HG03575 (cell line): ENCODE data around the gene TRIM49B.
"Not testable (repeated sequence)": the region's sequence is repeated elsewhere in the genome, so short reads cannot be mapped to it uniquely, and the experiment has no call there.

Experiments
- ATAC-seq: cut with Tn5 transposase; IDR thresholded peaks from one replicate; pipeline ENCODE4 v1.9.1; 2021; ENCODE audit not compliant: unreplicated experiment, insufficient number of reproducible peaks, low FRiP score; ENCODE audit errors: extremely low read depth

TRIM49B gene, protein sequence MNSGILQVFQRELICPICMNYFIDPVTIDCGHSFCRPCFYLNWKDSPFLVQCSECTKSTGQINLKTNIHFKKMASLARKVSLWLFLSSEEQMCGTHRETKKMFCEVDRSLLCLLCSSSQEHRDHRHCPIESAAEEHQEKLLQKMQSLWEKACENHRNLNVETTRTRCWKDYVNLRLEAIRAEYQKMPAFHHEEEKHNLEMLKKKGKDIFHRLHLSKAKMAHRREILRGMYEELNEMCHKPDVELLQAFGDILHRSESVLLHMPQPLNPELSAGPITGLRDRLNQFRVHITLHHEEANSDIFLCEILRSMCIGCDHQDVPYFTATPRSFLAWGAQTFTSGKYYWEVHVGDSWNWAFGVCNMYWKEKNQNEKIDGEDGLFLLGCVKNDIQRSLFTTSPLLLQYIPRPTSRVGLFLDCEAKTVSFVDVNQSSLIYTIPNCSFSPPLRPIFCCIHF

DNA sequence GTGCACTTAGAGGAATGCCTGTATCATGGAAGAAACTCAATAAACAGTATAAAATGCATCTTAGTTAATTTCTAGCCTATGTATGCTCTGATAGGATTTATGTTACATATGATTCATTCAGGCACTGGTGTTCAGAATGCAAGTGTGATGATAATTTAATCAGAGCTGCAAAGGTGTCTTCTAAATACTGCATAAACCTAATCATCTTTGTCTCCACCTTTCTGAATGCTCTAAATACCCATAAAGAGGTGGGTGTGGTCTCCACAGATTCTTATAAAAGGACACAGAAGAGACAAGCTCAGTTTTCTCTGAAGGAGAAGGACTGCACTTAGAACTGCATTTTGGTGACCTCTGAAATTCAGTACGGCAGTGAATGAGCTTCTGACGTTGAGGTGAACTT is at the start of gene TRIM49B:
Gene TRIM49B (plus strand): TSS at position 301 of the 400 bp plus-strand sequence. CDS start 2,777 bp downstream, outside the sequence.
- not testable (repeated sequence) for ATAC-seq

DNA sequence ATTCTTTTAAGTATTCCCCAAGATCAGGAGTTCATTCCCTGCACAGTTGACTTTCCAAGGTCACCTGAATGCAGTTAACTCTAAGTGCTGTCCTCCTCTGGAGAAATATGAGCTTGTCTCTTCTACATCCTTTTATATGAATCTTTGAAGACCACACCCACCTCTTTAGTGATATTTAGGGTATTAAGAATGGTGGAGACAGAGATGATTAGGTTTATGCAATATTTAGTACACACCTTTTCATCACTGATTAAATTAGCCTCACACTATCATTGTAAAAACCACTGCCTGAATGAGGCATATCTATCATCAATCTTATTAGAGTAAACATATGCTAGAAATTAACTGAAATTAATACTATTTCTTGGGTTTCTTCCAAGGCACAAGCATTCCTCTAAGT is 44.8 kb upstream of the TRIM49B start, which contains the start of gene TRIM51G:
Gene TRIM51G (minus strand): TSS at position 101 of the 400 bp plus-strand sequence. CDS start 2,190 bp downstream, outside the sequence.
- ATAC-seq, result not testable (repeated sequence)

- ATAC-seq, result not testable (repeated sequence)
These were observed 19.6 kb downstream of the TRIM49B start for GRCh38 chr11:49048229-49048628.

DNA sequence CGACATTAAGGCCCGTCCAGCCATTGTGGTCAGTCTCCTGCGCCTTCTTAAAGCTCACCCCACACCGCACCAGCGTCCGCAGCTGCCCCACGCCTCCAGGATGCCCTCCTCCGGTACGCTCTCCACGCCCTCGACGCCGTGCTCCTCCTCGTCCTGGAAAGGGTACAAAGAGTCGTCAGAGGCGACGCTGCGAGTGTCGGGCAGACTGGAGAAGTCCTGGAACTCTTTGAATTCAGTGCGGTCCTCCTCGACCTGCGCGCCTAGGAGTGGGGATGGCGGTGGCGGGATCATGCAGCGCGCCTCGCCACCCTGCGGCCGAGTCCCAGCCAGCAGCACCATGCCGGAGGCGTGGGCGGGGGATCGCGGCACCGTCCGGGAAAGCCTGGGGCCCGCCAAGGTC is 21.2 kb downstream of the TRIM49B start:
- ATAC-seq, result not testable (repeated sequence)

DNA sequence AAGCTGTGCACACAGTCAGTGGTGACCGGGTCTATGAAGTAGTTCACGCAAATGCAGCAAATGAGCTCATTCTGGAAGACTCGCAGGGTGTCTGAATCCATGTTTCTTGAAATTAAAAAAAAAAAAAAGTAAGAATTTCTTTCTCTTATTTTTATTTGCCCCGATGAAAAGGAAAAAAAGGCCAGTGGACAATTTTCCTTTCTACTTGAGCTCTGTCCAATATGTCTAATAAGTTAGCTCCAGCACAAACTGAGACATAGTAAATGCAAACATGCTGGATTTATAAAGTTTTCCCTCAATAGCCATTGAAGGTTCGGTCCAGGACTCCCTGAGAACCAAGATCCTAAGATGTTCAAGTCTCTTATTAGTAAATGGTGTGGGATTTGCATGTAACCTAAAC is 30.4 kb downstream of the TRIM49B start, which contains the start of gene TRIM64C:
Gene TRIM64C (minus strand): TSS at position 101 of the 400 bp plus-strand sequence. CDS start 0 bp downstream, at position 101.
- not testable (repeated sequence) for ATAC-seq

- not testable (repeated sequence) for ATAC-seq
These were observed 41.3 kb downstream of the TRIM49B start for GRCh38 chr11:49069897-49070296.
